ENCODE measurements around the gene ATF7.

Gene ATF7

GRCh38 chr12:53533471-53533870 is 92.7 kb downstream of the ATF7 start:
- no peak overlapping the region for H3K4me3 ChIP-seq (ENCODE audit: low read depth, low read length)
- TF ChIP-seq, protein P1, sequence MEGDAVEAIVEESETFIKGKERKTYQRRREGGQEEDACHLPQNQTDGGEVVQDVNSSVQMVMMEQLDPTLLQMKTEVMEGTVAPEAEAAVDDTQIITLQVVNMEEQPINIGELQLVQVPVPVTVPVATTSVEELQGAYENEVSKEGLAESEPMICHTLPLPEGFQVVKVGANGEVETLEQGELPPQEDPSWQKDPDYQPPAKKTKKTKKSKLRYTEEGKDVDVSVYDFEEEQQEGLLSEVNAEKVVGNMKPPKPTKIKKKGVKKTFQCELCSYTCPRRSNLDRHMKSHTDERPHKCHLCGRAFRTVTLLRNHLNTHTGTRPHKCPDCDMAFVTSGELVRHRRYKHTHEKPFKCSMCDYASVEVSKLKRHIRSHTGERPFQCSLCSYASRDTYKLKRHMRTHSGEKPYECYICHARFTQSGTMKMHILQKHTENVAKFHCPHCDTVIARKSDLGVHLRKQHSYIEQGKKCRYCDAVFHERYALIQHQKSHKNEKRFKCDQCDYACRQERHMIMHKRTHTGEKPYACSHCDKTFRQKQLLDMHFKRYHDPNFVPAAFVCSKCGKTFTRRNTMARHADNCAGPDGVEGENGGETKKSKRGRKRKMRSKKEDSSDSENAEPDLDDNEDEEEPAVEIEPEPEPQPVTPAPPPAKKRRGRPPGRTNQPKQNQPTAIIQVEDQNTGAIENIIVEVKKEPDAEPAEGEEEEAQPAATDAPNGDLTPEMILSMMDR (IDR thresholded peaks at IDR 0.05; ENCODE audit: low read depth, low read length): no peak
- no peak for TF ChIP-seq MYC (IDR thresholded peaks at IDR 0.05; ENCODE audit: low read depth, low read length)
- TF ChIP-seq MAX (IDR thresholded peaks at IDR 0.05; ENCODE audit: low read depth, low read length): no peak
- no peak for TF ChIP-seq POLR2A (IDR thresholded peaks at IDR 0.05; ENCODE audit: extremely low read depth, insufficient read length)
- DNase-seq (ENCODE audit: low read depth): no peak

- TF ChIP-seq POLR2A (IDR thresholded peaks at IDR 0.05; ENCODE audit: extremely low read depth, insufficient read length) (no peak), MAX (IDR thresholded peaks at IDR 0.05; ENCODE audit: low read depth, low read length) (no peak), MYC (IDR thresholded peaks at IDR 0.05; ENCODE audit: low read depth, low read length) (no peak)
- TF ChIP-seq, protein P1 (IDR thresholded peaks at IDR 0.05; ENCODE audit: low read depth, low read length): no peak
- DNase-seq (ENCODE audit: low read depth): no peak
- no peak overlapping the region for H3K4me3 ChIP-seq (ENCODE audit: low read depth, low read length)
Measured at GRCh38 chr12:53532524-53533445, 93.4 kb downstream of the ATF7 start.

GRCh38 chr12:53532021-53532420 is 94.2 kb downstream of the ATF7 start:
- TF ChIP-seq MYC (IDR thresholded peaks at IDR 0.05; ENCODE audit: low read depth, low read length): no peak
- H3K4me3 ChIP-seq (ENCODE audit: low read depth, low read length): no peak overlapping the region
- DNase-seq (ENCODE audit: low read depth): no peak

- TF ChIP-seq, protein P1 (IDR thresholded peaks at IDR 0.05; ENCODE audit: low read depth, low read length): no peak
- no peak for TF ChIP-seq POLR2A (IDR thresholded peaks at IDR 0.05; ENCODE audit: extremely low read depth, insufficient read length)
- no peak for TF ChIP-seq MAX (IDR thresholded peaks at IDR 0.05; ENCODE audit: low read depth, low read length)
- no peak for TF ChIP-seq MYC (IDR thresholded peaks at IDR 0.05; ENCODE audit: low read depth, low read length)
- DNase-seq (ENCODE audit: low read depth): no peak
- no peak overlapping the region for H3K4me3 ChIP-seq (ENCODE audit: low read depth, low read length)
Measured at GRCh38 chr12:53530920-53531319, 95.3 kb downstream of the ATF7 start.

GRCh38 chr12:53530061-53530460 is 96.1 kb downstream of the ATF7 start:
- H3K4me3 ChIP-seq (ENCODE audit: low read depth, low read length): no peak overlapping the region
- no peak for TF ChIP-seq MAX (IDR thresholded peaks at IDR 0.05; ENCODE audit: low read depth, low read length)
- TF ChIP-seq POLR2A (IDR thresholded peaks at IDR 0.05; ENCODE audit: extremely low read depth, insufficient read length): no peak
- TF ChIP-seq MYC (IDR thresholded peaks at IDR 0.05; ENCODE audit: low read depth, low read length): no peak
- TF ChIP-seq, protein P1 (IDR thresholded peaks at IDR 0.05; ENCODE audit: low read depth, low read length): no peak
- no peak for DNase-seq (ENCODE audit: low read depth)

DNA sequence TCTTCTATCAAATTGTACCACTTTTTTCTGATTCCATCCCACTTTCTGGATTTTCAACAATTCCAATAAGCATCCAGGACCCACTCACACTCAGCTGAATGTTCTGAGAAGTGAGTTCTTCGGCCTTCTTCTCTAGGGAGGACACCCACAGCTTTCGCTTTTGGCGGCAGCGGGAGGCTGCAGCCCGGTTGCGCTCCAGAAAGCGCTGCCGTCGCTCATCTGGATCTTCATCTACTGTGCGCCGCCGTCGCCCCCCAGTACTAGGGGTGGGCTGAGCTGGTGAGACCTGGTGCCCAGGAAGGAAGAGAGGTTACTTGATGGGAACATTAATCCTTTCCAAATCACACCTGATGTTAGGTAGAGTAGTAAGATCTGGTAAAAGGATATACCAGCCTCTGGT is 101.7 kb downstream of the ATF7 start:
- TF ChIP-seq POLR2A (IDR thresholded peaks at IDR 0.05; ENCODE audit: extremely low read depth, insufficient read length) (no peak), MYC (IDR thresholded peaks at IDR 0.05; ENCODE audit: low read depth, low read length) (no peak), MAX (IDR thresholded peaks at IDR 0.05; ENCODE audit: low read depth, low read length) (no peak)
- TF ChIP-seq, protein P1 (IDR thresholded peaks at IDR 0.05; ENCODE audit: low read depth, low read length): no peak
- no peak overlapping the region for H3K4me3 ChIP-seq (ENCODE audit: low read depth, low read length)
- DNase-seq (ENCODE audit: low read depth): no peak
